Lung (tissue), 12 donors: Measurements from ENCODE around the gene AKAP11. TPM values are rescaled to one million over a fixed set of nuclear protein-coding genes. Genes with fewer than 3 reads are reported as not detected.
A peak's percentile ranks its signal among the peaks of the same experiment; 100 is the strongest.

ENCODE experiments used
- ATAC-seq: fragments of 200-7000 bp; cut with Tn5 transposase; one replicate; pipeline ENCODE4 v1.9.1; 2020; ENCODE audit warnings: moderate number of reproducible peaks; ENCODE audit not compliant: insufficient read depth, low FRiP score
- DNase-seq, 3 donors: peaks; one replicate each; pipeline ENCODE4 v3.0.0-alpha.2; 2013 to 2017
- H3K27ac ChIP-seq, 2 donors: one replicate each; pipeline ENCODE4 v1.5.1; 2013; ENCODE audit warnings: mild to moderate bottlenecking in 2 of 2, moderate library complexity in 2 of 2, control low read depth in 1 of 2, inconsistent platforms in 1 of 2, low read depth in 1 of 2, low read length in 1 of 2
- H3K27me3 ChIP-seq, 3 donors: one replicate each; pipeline ENCODE4 v1.5.1; 2013; ENCODE audit warnings: low read length in 2 of 3; ENCODE audit not compliant: control insufficient read depth in 3 of 3, insufficient read depth in 3 of 3
- H3K36me3 ChIP-seq, 4 donors: one replicate each; pipeline ENCODE4 v1.5.1; 2013; ENCODE audit warnings: low read length in 4 of 4, mild to moderate bottlenecking in 1 of 4, moderate library complexity in 1 of 4; ENCODE audit not compliant: control insufficient read depth in 4 of 4, insufficient read depth in 4 of 4
- H3K4me1 ChIP-seq, 5 donors: one replicate each; pipeline ENCODE4 v1.5.1; 2013; ENCODE audit warnings: low read length in 5 of 5, mild to moderate bottlenecking in 2 of 5, moderate library complexity in 1 of 5; ENCODE audit not compliant: control insufficient read depth in 5 of 5, insufficient read depth in 5 of 5
- H3K4me3 ChIP-seq: one replicate; pipeline ENCODE4 v1.5.1; 2013; ENCODE audit warnings: mild to moderate bottlenecking, control low read depth, moderate library complexity
- H3K9ac ChIP-seq, 2 donors: one replicate each; pipeline ENCODE4 v1.5.1; 2013; ENCODE audit warnings: low read length in 2 of 2, control low read depth in 1 of 2; ENCODE audit not compliant: insufficient read depth in 1 of 2
- H3K9me3 ChIP-seq, 4 donors: one replicate each; pipeline ENCODE4 v1.5.1; 2013; ENCODE audit warnings: low read length in 3 of 4, mild to moderate bottlenecking in 1 of 4, moderate library complexity in 1 of 4; ENCODE audit not compliant: control insufficient read depth in 4 of 4, insufficient read depth in 3 of 4
- WGBS, 2 donors: extraction: QIAGEN DNeasy Blood & Tissue Kit; methylation state at CpG; one replicate each; pipeline ENCODE4 v1.1.7; 2013; 5-methylcytosine and 5-hydroxymethylcytosine counted together
- polyA plus RNA-seq, 2 donors: library from polyadenylated mRNA; stranded (reverse); fragments of 200-250 nt; gene quantifications; one replicate each; pipeline ENCODE4 v1.2.1, GENCODE V29; 2013
- total RNA-seq, 2 donors: library from RNA; depleted of rRNA in 1 of 2; stranded (reverse); fragments of >200 nt in 1 of 2; gene quantifications; one replicate each; pipeline ENCODE4 v1.2.1, GENCODE V29; 2014 to 2021
- TF ChIP-seq, protein P1 (sequence below): IDR thresholded peaks from 2 replicates; pipeline ENCODE4 v1.5.1; 2012; ENCODE audit warnings: mild to moderate bottlenecking; ENCODE audit errors: control extremely low read depth, extremely low read depth
- donor health status: control.
- donor health status: control.
- donor health status: Bipolar disorder and iron deficiency.
- donor health status: healthy.
- donor health status: DM: yes; HTN: yes; CAD: no.

Gene AKAP11
- total and polyA plus RNA-seq, 4 donors = 6.8 to 60.1 (median 16.0) TPM

DNA sequence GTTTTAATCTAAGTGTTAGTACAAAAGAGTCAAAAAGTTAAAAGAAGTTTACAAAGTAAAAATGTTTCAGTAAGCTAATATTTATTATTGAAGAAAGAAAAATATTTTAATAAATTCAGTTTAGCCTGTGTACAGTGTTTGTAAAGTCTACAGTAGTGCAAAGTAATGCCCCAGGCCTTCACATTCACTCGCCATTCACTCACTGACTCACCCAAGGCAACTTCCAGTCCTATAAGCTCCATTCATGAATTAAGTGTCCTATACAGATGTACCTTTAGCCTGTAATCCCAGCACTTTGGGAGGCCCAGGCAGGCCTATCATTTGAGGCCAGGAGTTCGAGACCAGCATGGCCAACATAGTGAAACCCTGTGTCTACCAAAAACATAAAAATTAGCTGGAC, 24.1 kb upstream of the AKAP11 start:
- Histone ChIP-seq H3K36me3 (no peaks in the 10 kb centered on the region), H3K27me3 (no peaks in the 10 kb centered on the region), H3K9me3 (no peaks in the 10 kb centered on the region), H3K4me3 (no peak overlapping the region), H3K9ac (no peak overlapping the region), H3K4me1 (peaks cover 0 to 1% (median 0%) of the 10 kb centered on the region in 5 donors), H3K27ac (no peak overlapping the region)
- TF ChIP-seq, protein P1, sequence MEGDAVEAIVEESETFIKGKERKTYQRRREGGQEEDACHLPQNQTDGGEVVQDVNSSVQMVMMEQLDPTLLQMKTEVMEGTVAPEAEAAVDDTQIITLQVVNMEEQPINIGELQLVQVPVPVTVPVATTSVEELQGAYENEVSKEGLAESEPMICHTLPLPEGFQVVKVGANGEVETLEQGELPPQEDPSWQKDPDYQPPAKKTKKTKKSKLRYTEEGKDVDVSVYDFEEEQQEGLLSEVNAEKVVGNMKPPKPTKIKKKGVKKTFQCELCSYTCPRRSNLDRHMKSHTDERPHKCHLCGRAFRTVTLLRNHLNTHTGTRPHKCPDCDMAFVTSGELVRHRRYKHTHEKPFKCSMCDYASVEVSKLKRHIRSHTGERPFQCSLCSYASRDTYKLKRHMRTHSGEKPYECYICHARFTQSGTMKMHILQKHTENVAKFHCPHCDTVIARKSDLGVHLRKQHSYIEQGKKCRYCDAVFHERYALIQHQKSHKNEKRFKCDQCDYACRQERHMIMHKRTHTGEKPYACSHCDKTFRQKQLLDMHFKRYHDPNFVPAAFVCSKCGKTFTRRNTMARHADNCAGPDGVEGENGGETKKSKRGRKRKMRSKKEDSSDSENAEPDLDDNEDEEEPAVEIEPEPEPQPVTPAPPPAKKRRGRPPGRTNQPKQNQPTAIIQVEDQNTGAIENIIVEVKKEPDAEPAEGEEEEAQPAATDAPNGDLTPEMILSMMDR = no peak
- ATAC-seq (no peak), DNase-seq (no peak)
- 94 to 97% methylated on average over 2 of the region's 2 CpGs for WGBS, 2 donors

DNA sequence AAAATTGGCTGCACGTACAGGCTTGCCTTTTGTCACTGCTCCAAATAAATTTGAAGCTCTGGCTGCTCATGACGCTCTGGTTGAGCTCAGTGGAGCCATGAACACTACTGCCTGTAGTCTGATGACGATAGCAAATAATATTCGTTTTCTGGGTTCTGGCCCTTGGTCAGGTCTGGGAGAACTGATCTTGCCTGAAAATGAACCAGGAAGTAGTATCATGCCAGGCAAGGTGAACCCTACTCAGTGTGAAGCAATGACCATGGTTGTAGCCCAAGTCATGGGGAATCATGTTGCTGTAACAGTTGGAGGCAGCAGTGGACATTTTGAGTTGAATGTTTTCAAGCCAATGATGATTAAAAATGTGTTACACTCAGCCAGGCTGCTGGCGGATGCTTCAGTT, 16.1 kb upstream of the AKAP11 start:
- WGBS, 2 donors = 73 to 79% methylated on average over 5 of the region's 5 CpGs
- no peak overlapping the region for H3K9ac ChIP-seq

DNA sequence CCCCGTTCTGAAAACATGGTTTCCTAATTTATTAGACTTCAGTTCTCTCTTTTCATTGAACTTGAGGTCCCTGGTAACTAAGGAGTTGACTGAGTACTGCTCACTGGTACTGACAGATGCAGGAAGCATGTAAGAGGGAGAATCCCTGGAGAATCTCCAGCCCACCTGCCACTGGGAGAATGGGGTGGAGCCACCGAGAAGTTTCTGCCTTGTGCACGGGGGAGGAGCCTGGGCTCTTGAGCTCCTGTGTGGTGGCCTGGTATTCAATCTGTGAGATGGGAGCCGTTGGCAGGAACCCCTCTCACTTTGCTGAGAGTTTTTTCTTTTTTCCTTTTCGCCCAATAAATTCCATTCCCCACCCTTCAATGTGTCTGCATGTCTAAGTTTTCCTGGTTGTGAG, 13.2 kb upstream of the AKAP11 start:
- ATAC-seq (no peak), DNase-seq (no peak)
- Histone ChIP-seq H3K4me1 (peaks cover 0 to 8% (median 0%) of the 10 kb centered on the region in 5 donors), H3K36me3 (no peaks in the 10 kb centered on the region), H3K27me3 (no peaks in the 10 kb centered on the region), H3K9ac (no peak overlapping the region), H3K9me3 (no peaks in the 10 kb centered on the region), H3K27ac (no peak overlapping the region), H3K4me3 (no peak overlapping the region)
- 89 to 92% methylated on average over 5 of the region's 5 CpGs for WGBS, 2 donors
- TF ChIP-seq, protein P1 = no peak

More for the DNA sequence above, 16.1 kb upstream of the AKAP11 start:
- ATAC-seq (no peak), DNase-seq (peak in 1 of 3 donors; percentile 53)
- Histone ChIP-seq H3K27me3 (no peaks in the 10 kb centered on the region), H3K27ac (no peak overlapping the region), H3K9me3 (no peaks in the 10 kb centered on the region), H3K4me3 (no peak overlapping the region), H3K4me1 (peaks cover 0 to 8% (median 0%) of the 10 kb centered on the region in 5 donors), H3K36me3 (no peaks in the 10 kb centered on the region)
- TF ChIP-seq, protein P1 = no peak

DNA sequence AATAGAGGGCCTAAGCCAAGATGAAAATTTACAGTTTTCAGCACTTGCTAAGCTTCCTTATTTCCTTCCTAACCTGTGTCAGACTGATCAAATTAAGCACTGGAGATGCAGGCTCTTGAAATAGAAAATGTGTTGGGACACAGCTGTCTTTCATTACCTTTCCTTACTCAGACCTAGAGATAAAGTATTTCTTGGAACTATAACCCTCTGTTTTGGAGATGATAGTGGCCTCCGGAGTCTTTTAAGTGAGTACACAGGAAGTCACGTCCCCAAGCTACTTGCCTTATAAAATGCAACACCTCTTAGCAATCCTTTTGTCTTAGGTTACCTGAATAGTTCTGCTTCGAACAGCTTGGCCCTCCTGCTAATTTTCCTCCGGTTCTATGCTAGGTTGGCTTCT, 12.4 kb upstream of the AKAP11 start:
- Histone ChIP-seq H3K4me3 (no peak overlapping the region), H3K4me1 (peaks cover 0 to 10% (median 0%) of the 10 kb centered on the region in 5 donors), H3K9me3 (no peaks in the 10 kb centered on the region), H3K9ac (no peak overlapping the region), H3K27ac (no peak overlapping the region), H3K36me3 (no peaks in the 10 kb centered on the region), H3K27me3 (no peaks in the 10 kb centered on the region)
- 77 to 91% methylated on average over 4 of the region's 4 CpGs for WGBS, 2 donors
- TF ChIP-seq, protein P1 = no peak
- ATAC-seq = no peak
- no peak for DNase-seq
